HCT116 (cell line): ENCODE data around the gene VPS9D1. TPM values are rescaled to one million over a fixed set of nuclear protein-coding genes. Genes with fewer than 3 reads are reported as not detected.

ENCODE experiments used
- ATAC-seq: fragments of 200-7000 bp; cut with Tn5 transposase; 2 replicates; pipeline ENCODE4 v1.9.1; 2020; ENCODE audit warnings: mild to moderate bottlenecking, moderate library complexity
- BruUV-seq: library from RNA; stranded (reverse); fragments of 400-500 nt; replicated peaks from 2 replicates; lab custom pipeline; 2021; lab: Mats Ljungman, UMichigan
- CTCF ChIA-PET: fragments of 300-600 bp; sonication (Branson Sonifier 250); formaldehyde crosslinking; loops from one replicate; lab custom pipeline; 2021; ENCODE audit warnings: antibody characterized with exemption; lab: Charles Lee
- POLR2A ChIA-PET: fragments of 300-600, 350-600 bp; sonication (Branson Sonifier 250); formaldehyde crosslinking; loops from one replicate; lab custom pipeline; 2021; ENCODE audit warnings: antibody characterized with exemption; lab: Charles Lee
- RAD21 ChIA-PET, 2 experiments: fragments of 300-600 bp; sonication (Branson Sonifier 250); formaldehyde crosslinking; loops; one replicate each; lab custom pipeline; 2023; ENCODE audit warnings: low total read pairs in 2 of 2; ENCODE audit not compliant: uncharacterized antibody in 2 of 2, unreplicated experiment in 2 of 2, low non-redundant PET in 1 of 2; lab: Charles Lee
- DNase-seq: peaks from one replicate; pipeline ENCODE4 v3.0.0-alpha.2; 2010; ENCODE audit warnings: low read depth, low spot score
- H2AFZ ChIP-seq: fragments of 200-600 bp; shearing (Covaris generic), sonication (generic); 2 replicates; pipeline ENCODE4 v1.6.1; 2017; ENCODE audit warnings: low read depth, mixed run types, mixed read lengths, antibody characterized with exemption, low read length; ENCODE audit not compliant: poor library complexity, severe bottlenecking
- H3K27ac ChIP-seq: 2 replicates; pipeline ENCODE4 v1.5.1; 2012; ENCODE audit warnings: low read depth, low read length
- H3K27me3 ChIP-seq: fragments of 200-600 bp; sonication (generic); 2 replicates; pipeline ENCODE4 v1.6.1; 2016; ENCODE audit warnings: mixed run types, low read length, mixed read lengths; ENCODE audit not compliant: insufficient read depth
- H3K36me3 ChIP-seq, 2 experiments: fragments of 200-500 bp in 1 of 2; fragments of 200-600 bp in 1 of 2; sonication (Bioruptor generic) in 1 of 2; sonication (generic) in 1 of 2; 2 replicates each; pipeline versions ENCODE4 v1.5.1 to v1.6.1; 2014 to 2016; ENCODE audit warnings: low read length in 2 of 2, inconsistent platforms in 1 of 2, mixed read lengths in 1 of 2, mixed run types in 1 of 2; ENCODE audit not compliant: insufficient read depth in 2 of 2, control insufficient read depth in 1 of 2
- H3K4me1 ChIP-seq, 2 experiments: fragments of 200-600 bp in 1 of 2; sonication (generic) in 1 of 2; 2 replicates each; pipeline versions ENCODE4 v1.5.1 to v1.6.1; 2012 to 2017; ENCODE audit warnings: low read length in 2 of 2, inconsistent platforms in 1 of 2, mild to moderate bottlenecking in 1 of 2, mixed read lengths in 1 of 2, mixed run types in 1 of 2, moderate library complexity in 1 of 2; ENCODE audit not compliant: insufficient read depth in 2 of 2, control insufficient read depth in 1 of 2
- H3K4me2 ChIP-seq: fragments of 200-600 bp; sonication (generic); 2 replicates; pipeline ENCODE4 v1.6.1; 2017; ENCODE audit warnings: mixed run types, low read length, mixed read lengths
- H3K4me3 ChIP-seq, 2 experiments: fragments of 200-600 bp in 1 of 2; sonication (generic) in 1 of 2; replicated peaks in 1 of 2; 2 replicates each; pipeline ENCODE4 v1.5.1; 2011 to 2016; ENCODE audit warnings: low read length in 2 of 2, control low read depth in 1 of 2, low read depth in 1 of 2, mild to moderate bottlenecking in 1 of 2, mixed read lengths in 1 of 2, mixed run types in 1 of 2
- H3K79me2 ChIP-seq: fragments of 200-600 bp; sonication (generic); 2 replicates; pipeline ENCODE4 v1.6.1; 2017; ENCODE audit warnings: mild to moderate bottlenecking, mixed run types, low read length, moderate library complexity, mixed read lengths; ENCODE audit not compliant: insufficient read depth
- H3K9ac ChIP-seq: fragments of 200-600 bp; sonication (generic); 2 replicates; pipeline ENCODE4 v1.6.1; 2016; ENCODE audit warnings: low read length, mixed read lengths
- H3K9me2 ChIP-seq: fragments of 200-600 bp; sonication (generic), shearing (Covaris generic); 2 replicates; pipeline ENCODE4 v1.6.1; 2017; ENCODE audit warnings: mixed run types, mild to moderate bottlenecking, moderate library complexity; ENCODE audit not compliant: insufficient read depth
- H3K9me3 ChIP-seq, 2 experiments: fragments of 200-500 bp in 1 of 2; fragments of 200-600 bp in 1 of 2; sonication (Bioruptor generic) in 1 of 2; sonication (generic) in 1 of 2; 2 replicates each; pipeline ENCODE4 v1.6.1; 2014 to 2017; ENCODE audit warnings: low read length in 2 of 2, mixed read lengths in 2 of 2, inconsistent platforms in 1 of 2, low read depth in 1 of 2, mild to moderate bottlenecking in 1 of 2, mixed run types in 1 of 2, moderate library complexity in 1 of 2; ENCODE audit not compliant: control insufficient read depth in 1 of 2, insufficient read depth in 1 of 2
- H4K20me1 ChIP-seq: fragments of 200-600 bp; sonication (generic), shearing (Covaris generic); 2 replicates; pipeline ENCODE4 v1.6.1; 2017; ENCODE audit warnings: mixed run types, mild to moderate bottlenecking, moderate library complexity; ENCODE audit not compliant: insufficient read depth
- CBX3 ChIP-seq: IDR thresholded peaks from 2 replicates; pipeline ENCODE4 v1.6.1; 2012; ENCODE audit warnings: low read depth
- EZH2 ChIP-seq: fragments of 200-600 bp; sonication (generic); IDR thresholded peaks from 2 replicates; pipeline ENCODE4 v1.6.1; 2017; ENCODE audit warnings: antibody characterized with exemption, mixed run types
- JUND ChIP-seq: IDR thresholded peaks from 2 replicates; pipeline ENCODE4 v1.6.1; 2012
- POLR2AphosphoS5 ChIP-seq: IDR thresholded peaks from 2 replicates; pipeline ENCODE4 v1.6.1; 2011; ENCODE audit warnings: mild to moderate bottlenecking, low read depth, low read length, moderate library complexity
- RAD21 ChIP-seq: IDR thresholded peaks from 2 replicates; pipeline ENCODE4 v1.6.1; 2012; ENCODE audit warnings: low read depth, mild to moderate bottlenecking
- SIN3A ChIP-seq: IDR thresholded peaks from 2 replicates; pipeline ENCODE4 v1.6.1; 2012; ENCODE audit warnings: low read depth
- TCF7L2 ChIP-seq: IDR thresholded peaks from 2 replicates; pipeline ENCODE4 v1.7.0; 2011; ENCODE audit warnings: borderline replicate concordance, inconsistent platforms; ENCODE audit not compliant: insufficient read depth, insufficient read length; ENCODE audit errors: extremely low read depth
- YY1 ChIP-seq: IDR thresholded peaks from 2 replicates; pipeline ENCODE4 v1.6.1; 2011; ENCODE audit warnings: low read length, low read depth, moderate library complexity, mild to moderate bottlenecking; ENCODE audit not compliant: insufficient replicate concordance; ENCODE audit errors: extremely low read depth
- ZNF274 ChIP-seq: fragments of 200-500 bp; sonication (Bioruptor generic); IDR thresholded peaks from 2 replicates; pipeline ENCODE4 v1.6.1; 2014; ENCODE audit warnings: mild to moderate bottlenecking, low read depth, low read length, inconsistent platforms
- intact Hi-C: fragments of 100-400 bp; cut with micrococcal nuclease; formaldehyde crosslinking; loops from 2 replicates; pipeline ENCODE4 v1.10.0; 2022
- total RNA-seq: library from RNA; stranded (reverse); gene quantifications from one replicate; pipeline ENCODE4 v1.2.1, GENCODE V29; 2021; ENCODE audit not compliant: unreplicated experiment
- TF ChIP-seq, protein P1 (sequence below): IDR thresholded peaks from 2 replicates; pipeline ENCODE4 v1.6.1; 2011; ENCODE audit warnings: mild to moderate bottlenecking, low read length, moderate library complexity; ENCODE audit not compliant: insufficient replicate concordance; ENCODE audit errors: extremely low read depth
- TF ChIP-seq, protein P2 (sequence below), 3 experiments: fragments of 200-600 bp in 1 of 3; sonication (generic) in 1 of 3; IDR thresholded peaks in 2 of 3; conservative IDR thresholded peaks in 1 of 3; 2 replicates each; pipeline ENCODE4 v1.5.1; 2012 to 2017; ENCODE audit warnings: low read depth in 2 of 3, low read length in 2 of 3, antibody characterized with exemption in 1 of 3, borderline replicate concordance in 1 of 3, control low read depth in 1 of 3, mild to moderate bottlenecking in 1 of 3, mixed read lengths in 1 of 3, mixed run types in 1 of 3, moderate library complexity in 1 of 3; ENCODE audit not compliant: insufficient read depth in 1 of 3
- TF ChIP-seq, protein P3 (sequence below): IDR thresholded peaks from 2 replicates; pipeline ENCODE4 v1.6.1; 2012

Gene VPS9D1
- total RNA-seq, 1 experiment from 2014 or later: 4.2 TPM

DNA sequence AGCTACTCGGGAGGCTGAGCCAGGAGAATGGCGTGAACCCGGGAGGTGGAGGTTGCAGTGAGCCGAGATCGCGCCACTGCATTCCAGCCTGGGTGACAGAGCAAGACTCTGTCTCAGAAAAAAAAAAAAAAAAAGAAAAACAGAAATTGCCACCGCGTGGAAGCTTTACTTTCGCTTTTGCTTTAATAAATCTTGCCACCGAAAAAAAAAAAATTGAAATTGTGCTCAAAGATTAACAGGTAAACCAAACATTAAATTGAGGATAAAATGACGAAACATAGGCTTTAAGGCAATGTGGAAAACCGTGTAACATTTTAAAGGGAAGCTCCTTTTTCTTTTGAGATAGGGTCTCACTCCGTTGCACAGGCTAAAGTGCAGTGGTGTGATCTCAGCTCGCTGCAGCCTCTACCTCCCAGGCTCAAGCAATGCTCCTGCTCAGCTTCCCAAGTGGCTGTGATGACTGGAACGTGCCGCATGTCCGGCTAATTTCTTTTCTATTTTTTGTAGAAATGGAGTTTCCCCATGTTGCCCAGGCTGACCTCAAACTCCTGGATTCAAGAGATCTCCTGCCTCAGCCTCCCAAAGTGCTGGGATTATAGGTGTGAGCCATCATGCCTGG lies 40.7 kb upstream of the VPS9D1 start:
- Histone ChIP-seq H3K4me2 (no peak overlapping the region), H3K36me3 (peaks cover 61 to 81% of the 10 kb centered on the region in 2 experiments), H3K27me3 (no peaks in the 10 kb centered on the region), H3K9me2 (no peaks in the 10 kb centered on the region), H4K20me1 (no peaks in the 10 kb centered on the region; the same call in 1 of the 2 replicates), H3K9me3 (no peaks in the 10 kb centered on the region), H3K4me1 (no peaks in the 10 kb centered on the region), H3K27ac (no peak overlapping the region), H3K9ac (no peak overlapping the region), H2AFZ (no peak overlapping the region), H3K4me3 (no peak overlapping the region), H3K79me2 (peaks cover 44% of the 10 kb centered on the region)
- ATAC-seq (no peak), DNase-seq (no peak)
- intact Hi-C loops: no loop called here
- ChIA-PET CTCF (no interaction called here), RAD21 (no interaction called here), POLR2A (interaction anchor here (0.5 kb wide), 1 partner anchor 146 kb away, joined by 6 read pairs; no protein-coding TSS in a partner anchor)
- no TSS peak for BruUV-seq
- TF ChIP-seq TCF7L2 (no peak), SIN3A (no peak), YY1 (no peak), RAD21 (no peak), POLR2AphosphoS5 (no peak), ZNF274 (no peak), JUND (no peak), EZH2 (no peak), CBX3 (no peak)
- TF ChIP-seq, protein P1, sequence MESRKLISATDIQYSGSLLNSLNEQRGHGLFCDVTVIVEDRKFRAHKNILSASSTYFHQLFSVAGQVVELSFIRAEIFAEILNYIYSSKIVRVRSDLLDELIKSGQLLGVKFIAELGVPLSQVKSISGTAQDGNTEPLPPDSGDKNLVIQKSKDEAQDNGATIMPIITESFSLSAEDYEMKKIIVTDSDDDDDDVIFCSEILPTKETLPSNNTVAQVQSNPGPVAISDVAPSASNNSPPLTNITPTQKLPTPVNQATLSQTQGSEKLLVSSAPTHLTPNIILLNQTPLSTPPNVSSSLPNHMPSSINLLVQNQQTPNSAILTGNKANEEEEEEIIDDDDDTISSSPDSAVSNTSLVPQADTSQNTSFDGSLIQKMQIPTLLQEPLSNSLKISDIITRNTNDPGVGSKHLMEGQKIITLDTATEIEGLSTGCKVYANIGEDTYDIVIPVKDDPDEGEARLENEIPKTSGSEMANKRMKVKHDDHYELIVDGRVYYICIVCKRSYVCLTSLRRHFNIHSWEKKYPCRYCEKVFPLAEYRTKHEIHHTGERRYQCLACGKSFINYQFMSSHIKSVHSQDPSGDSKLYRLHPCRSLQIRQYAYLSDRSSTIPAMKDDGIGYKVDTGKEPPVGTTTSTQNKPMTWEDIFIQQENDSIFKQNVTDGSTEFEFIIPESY: no peak
- TF ChIP-seq, protein P2, sequence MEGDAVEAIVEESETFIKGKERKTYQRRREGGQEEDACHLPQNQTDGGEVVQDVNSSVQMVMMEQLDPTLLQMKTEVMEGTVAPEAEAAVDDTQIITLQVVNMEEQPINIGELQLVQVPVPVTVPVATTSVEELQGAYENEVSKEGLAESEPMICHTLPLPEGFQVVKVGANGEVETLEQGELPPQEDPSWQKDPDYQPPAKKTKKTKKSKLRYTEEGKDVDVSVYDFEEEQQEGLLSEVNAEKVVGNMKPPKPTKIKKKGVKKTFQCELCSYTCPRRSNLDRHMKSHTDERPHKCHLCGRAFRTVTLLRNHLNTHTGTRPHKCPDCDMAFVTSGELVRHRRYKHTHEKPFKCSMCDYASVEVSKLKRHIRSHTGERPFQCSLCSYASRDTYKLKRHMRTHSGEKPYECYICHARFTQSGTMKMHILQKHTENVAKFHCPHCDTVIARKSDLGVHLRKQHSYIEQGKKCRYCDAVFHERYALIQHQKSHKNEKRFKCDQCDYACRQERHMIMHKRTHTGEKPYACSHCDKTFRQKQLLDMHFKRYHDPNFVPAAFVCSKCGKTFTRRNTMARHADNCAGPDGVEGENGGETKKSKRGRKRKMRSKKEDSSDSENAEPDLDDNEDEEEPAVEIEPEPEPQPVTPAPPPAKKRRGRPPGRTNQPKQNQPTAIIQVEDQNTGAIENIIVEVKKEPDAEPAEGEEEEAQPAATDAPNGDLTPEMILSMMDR (IDR thresholded peaks at IDR 0.05 in 2 of 3, conservative IDR thresholded peaks at IDR 0.05 in 1 of 3; ENCODE audit: borderline replicate concordance in 1 of 3, insufficient read depth in 1 of 3, low read depth in 2 of 3, low read length in 2 of 3): no peak
- TF ChIP-seq, protein P3, sequence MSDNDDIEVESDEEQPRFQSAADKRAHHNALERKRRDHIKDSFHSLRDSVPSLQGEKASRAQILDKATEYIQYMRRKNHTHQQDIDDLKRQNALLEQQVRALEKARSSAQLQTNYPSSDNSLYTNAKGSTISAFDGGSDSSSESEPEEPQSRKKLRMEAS: no peak
